ENCODE measurements around the gene ODF2L.
"Not testable (repeated sequence)": the region's sequence is repeated elsewhere in the genome, so short reads cannot be mapped to it uniquely, and the experiment has no call there.

The ODF2L gene

DNA sequence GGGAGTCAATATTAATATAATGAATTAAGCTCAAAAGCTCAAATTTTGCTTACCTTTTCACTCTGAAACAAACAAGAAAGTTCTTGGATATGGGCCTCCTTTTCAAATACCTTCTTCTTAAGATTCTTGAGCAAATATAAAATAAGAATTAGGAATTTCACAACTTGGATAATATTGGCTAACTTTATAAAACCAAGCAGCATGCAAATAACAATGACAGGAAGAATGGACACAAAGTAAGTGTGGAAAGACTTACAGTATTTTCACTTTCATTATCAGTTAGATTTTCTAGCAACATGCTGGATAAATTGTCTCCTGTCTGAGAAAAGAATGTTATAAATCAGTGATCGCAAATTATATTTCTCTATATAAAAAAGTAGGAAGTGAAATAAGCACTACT is 13.2 kb downstream of the ODF2L start:
- no peak for DNase-seq

DNA sequence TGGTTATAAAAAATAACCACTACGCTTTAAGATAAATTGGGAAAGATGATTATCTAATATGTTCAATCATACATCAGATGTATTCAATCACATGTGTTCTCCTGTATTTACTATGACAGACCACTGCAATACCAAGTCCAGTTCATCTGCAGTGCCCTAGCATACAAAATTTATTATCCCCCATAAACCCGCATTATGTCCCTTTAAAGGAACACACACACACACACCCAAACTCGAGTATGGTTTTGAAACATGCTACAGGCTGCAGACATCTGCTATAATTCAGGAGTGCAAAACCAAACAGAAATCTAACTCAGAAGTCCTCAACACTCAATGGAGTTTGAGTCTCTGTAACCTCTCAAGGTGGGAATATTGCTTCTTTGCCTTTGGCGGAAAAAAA is 14.9 kb downstream of the ODF2L start:
- no peak for DNase-seq

DNA sequence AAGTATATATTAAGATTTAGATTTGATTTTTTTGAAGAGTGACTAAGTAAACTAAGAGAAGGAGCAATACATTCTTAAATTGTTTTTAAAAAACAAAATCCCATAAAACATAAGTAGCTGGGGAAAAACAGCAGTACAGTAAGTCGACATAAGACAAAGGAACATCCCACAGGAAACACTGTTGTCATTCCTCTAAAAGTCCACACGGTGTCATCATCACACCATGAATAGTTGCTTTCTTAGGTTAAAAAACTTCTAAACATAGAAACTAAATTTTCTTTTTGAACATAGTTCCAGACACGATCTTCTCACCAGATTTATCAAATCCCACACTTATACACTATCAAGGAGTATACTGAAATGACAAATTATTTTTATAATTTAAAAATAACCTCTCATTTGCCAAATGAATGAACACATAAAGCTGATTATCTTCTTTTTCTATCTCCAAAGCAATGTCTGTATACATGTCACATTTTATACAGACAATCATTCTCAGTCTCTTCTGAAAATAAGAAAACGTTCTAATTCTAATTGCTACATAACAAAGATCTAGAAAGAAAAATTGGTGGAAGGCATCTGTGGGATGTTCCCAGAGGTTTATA is 15.8 kb downstream of the ODF2L start:
- DNase-seq: peak; percentile 30

DNA sequence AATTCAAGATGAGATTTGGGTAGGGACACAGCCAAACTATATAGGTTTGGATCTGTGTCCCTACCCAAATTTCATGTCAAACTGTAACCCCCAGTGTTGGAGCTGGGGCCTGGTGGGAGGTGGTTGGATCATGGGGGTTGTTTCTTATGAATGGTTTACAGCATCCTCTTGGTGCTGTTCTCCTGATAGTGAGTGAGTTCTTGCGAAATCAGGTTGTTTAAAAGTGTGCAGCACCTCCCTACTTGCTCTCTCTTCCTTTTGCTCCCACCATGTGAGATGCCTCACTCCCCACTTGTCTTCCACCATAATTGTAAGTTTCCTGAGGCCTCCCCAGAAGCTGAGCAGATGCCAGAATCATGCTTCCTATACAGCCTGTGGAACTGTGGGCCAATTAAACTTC is 17.3 kb downstream of the ODF2L start:
- no peak for DNase-seq

DNA sequence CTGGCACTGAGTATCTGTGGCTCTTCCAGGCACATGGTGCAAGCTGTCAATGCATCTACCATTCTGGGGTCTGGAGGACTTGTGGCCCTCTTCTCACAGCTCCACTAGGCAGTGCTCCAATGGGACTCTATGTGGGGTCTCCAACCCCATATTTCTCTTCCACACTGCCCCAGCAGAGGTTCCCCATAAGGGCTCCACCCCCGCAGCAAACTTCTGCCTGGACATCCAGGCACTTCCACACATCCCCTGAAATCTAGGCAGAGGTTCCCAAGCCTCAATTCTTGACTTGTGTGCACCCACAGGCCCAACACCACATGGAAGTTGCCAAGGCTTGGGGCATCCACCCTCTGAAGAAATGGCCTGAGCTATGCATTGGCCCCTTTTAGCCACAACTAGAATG is 18.8 kb downstream of the ODF2L start:
- DNase-seq: no peak

DNA sequence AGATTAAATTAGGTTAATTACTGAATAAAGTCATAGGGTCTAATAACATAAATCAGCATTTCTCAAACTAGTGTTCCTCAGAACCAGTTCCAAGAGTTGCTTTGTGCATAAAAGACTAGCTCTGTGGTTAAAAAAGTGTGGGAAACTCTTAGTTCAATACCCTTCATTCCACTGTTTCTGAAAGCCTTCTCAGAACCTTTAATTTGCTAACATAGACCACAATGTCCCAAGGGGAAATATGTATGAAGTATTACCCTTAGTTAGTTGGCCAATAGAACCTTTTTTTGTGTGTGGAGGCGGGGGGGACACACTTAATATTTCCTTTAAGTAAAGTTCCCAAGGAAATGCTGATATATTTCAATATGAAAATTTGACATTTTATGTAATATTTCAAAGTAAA is 20.4 kb downstream of the ODF2L start:
- DNase-seq: no peak

DNA sequence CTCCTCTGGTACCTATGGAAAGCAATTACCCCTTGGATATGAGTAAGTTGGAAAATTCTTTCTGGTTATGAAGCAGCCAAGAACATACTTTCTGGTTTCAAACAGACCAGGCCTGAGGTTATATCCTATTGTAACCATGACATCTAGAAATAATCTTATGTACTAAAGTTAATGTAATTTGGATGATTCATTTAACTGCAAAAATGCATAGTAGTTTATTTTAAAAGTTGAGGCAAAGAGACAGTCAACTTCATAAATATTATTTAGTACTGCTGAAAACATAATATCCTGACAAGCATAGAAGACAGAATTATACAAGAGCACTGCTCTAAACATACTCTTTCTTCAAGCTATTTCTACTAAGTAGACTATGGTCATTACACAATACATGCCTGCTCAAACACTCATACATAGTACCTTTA is 25.5 kb downstream of the ODF2L start:
- no peak for DNase-seq

DNA sequence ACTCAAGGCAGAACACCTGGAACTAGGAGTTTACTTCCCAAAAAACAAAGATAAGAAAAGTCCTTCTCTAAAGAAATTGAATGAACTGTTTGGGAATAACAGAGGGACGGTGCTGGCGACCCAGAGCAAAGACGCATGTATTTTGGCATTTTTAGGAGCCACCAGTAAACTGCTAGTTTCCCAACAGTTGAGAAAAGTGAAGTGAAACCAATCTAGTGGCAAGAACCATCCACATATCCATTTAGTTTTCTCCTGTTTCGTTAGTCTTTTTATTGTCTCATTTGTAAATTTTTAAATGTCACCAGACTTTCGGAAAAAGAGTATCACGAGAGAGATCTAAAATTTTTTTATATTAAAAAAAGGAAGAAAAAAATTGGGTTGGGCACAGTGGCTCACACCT is 30.2 kb downstream of the ODF2L start:
- DNase-seq: no peak

DNA sequence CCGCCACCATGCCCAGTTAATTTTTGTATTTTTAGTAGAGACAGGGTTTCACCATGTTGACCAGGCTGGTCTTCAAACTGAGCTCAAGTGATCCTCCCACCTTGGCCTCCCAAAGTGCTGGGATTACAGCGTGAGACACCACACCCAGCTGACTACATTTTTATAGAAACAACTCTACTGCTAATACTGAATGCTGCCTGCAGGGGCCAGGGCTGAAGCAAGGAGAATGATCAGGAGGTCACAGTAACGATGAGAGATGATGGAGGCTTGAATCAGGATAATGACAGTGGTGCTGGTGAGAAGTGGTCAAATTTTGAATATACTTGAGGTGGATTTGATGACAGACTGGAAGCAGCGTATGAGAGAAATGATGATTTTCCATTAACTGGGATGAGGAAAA is 33.3 kb downstream of the ODF2L start:
- DNase-seq: no peak

DNA sequence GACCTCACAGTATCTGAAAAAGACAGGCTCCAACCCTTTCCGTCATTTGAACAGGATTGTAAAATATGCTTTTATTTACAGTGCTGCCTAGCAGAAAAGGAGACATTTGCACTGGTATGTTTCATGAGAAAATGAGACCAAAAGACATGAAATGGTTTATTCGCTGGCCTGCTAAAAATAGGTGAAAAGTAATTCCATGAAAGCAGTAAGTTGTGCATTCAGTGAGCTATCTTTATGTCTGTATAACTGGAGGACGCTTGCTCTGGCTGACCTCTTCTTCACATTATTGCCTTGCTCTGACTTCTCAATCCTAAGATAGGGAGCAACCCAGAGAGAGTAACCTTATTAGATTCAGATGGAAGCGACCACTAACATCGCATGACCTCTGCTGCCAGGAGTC is 38.3 kb downstream of the ODF2L start:
- DNase-seq: no peak

DNA sequence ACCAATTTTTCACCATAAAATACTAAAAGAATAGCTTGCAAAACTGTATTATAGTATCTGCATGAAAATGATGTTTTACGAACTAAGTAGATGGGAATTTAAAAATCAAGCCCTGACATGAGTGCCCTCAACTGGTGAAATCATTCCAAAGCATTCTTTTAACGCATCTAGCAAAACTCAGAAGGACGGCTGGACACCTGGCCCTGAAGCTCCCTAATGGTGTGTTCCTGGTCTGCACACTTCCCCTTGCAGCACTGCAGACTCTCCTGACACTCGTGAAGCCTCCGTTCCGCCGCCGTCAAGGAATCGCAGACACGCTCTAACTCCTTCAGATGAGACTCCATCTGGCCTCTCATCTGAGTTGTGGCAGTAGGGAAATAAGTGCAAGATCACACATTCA is 39.9 kb downstream of the ODF2L start:
- DNase-seq: no peak

DNA sequence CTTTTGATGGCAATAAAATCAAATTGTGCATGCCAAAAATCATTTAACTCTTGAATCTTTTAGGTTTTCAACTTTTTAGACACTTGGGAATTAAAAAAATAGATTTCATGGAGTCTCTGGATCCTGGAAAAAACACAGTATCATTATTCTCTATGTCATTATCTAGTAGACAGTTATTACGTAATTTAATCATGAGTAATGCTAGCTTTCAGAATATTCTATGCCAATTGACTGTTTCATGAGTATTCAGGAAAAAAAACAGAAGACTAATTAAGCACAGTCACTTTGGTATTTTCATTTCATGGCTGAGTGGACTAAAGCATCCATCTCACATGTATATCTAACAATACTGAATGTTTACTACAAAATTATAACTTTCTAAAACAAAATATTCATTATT is 44.0 kb downstream of the ODF2L start:
- no peak for DNase-seq

DNA sequence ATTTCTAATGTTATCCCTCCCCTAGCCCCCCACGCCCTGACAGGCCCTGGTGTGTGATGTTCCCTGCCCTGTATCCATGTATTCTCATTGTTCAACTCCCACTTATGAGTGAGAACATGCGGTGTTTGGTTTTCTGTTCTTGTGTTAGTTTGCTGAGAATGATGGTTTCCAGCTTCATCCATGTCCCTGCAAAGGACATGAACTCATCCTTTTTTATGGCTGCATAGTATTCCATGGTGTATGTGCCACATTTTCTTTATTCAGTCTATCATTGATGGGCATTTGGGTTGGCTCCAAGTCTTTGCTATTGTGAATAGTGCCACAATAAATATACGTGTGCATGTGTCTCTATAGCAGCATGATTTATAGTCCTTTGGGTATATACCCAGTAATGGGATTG is 45.9 kb downstream of the ODF2L start:
- DNase-seq: not testable (repeated sequence)

DNA sequence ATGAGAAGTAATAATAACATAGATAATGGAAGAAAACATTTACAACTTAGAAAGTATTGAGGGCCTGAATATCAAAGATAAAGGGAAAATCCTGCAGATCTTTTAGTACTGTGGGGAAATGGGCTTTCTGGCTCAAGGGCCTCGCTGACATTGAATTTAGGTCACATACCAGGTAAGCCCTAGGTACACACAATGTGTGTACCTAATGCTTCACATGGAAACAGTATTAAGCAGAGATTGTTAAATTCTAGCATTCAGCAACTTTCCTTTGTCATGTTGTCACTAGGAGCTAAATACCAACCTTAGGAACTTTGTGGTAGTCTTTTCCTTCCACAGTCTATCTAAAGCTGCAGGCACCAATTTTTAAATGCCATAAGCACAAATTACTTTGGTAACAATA is 49.7 kb downstream of the ODF2L start:
- no peak for DNase-seq

DNA sequence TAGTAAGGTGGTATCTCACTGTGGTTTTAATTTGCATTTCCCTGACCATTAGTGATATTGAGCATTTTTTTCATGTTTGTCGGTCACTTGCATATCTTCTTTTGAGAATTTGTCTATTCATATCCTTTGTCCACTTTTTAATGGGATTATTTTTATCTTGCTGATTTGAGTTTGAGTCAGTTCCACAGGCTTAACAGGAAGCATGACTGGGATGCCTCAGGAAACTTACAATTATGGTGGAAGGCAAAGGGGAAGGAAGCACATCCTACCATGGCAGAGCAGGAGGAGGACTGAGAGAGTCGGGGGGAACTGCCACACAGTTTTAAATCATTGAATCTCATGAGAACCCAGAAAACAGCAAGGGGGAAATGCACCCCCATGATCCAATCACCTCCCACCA is 51.1 kb downstream of the ODF2L start:
- DNase-seq: no peak

DNA sequence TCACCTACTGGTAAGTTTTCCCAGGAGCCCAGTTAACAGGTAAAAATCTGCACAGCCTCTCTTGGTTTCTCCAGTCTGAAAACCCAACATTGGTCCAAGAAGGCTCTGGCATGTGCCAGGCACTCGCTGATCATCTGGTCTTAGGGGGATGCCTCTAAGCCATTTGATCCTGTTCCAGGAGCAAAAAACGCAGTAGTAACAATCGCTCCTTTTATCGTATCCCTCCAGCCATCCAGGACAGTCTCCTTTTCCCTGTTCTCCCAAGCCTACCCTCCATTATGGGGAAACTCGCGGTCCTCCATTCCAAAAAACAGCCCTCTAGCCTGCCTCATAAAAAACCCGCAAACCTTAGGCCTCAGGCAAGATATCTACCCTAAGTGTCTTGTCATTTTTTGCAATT is 56.2 kb downstream of the ODF2L start:
- DNase-seq: no peak

DNA sequence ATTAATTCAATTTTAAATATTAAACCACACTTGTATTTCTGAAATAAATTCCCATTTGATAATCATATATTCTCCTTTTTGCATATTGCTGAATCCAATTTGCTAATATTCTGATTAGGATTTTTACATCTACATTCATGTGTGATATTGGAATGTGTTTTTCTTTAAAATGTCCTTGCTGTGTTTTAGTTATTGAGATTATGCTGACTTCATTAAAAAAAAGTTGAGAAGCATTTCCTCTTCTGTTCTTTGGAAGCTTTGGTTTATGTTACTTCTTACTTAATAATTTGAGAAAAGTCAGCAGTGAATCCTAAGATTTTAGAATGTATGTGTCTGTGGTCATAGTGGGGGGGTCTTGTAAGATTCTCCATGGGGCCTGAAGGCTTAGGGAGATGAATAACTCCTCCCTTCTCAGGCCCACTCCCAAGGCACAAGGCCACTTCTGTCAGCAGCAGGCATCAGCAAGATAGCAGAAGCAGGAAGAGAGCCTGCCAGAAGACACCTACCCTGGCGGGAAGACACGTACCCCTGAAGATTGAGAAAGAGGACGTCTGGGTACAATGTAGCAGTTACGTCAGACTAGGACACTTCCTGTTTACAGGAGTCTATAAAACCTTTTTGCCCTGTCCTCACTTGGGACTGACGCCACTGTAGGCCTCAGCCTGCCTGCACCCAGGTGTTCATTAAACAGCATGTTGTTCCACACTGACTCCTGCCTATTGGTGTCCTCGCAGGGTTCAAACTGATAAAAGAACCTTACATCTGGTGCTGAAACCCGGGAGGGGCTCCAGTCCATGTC is 56.9 kb downstream of the ODF2L start:
- DNase-seq: peak; percentile 11

DNA sequence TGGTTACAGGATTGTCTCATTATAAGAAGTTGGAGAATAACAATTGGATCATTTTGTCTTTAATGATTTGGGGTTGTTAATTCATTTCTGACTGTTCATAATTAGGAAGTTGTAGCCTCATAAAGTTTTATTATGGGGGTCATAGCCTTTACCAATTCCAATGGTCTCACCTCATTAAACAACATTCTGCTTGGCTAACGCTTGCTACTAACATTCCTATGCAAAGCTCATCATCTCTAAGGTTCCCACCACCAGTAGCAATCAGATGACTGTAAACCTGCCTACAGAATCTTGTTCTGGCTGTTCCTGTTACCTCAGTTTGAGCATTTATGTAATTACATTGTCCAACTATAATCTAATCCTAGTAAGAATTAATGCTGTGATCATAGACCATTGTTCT is 60.2 kb downstream of the ODF2L start:
- no peak for DNase-seq

DNA sequence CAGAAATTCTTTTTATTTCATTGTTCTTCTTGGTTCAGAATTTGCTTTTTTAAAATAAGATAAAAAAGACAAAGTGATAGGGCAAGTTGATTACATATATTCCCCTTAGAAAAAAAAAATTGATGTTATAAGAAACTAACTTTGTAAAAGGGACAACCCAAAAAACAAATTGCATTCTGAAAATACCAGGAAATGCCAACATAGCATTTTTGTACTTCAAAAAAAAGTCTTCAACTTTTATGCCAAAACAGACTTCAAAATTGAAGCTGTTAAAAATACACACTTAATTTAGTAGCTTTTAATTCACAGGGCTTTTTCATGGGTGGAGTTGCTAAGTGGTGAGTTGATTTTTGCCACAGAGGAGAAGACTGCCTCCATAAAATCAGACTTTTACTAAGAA is 70.9 kb downstream of the ODF2L start:
- no peak for DNase-seq

DNA sequence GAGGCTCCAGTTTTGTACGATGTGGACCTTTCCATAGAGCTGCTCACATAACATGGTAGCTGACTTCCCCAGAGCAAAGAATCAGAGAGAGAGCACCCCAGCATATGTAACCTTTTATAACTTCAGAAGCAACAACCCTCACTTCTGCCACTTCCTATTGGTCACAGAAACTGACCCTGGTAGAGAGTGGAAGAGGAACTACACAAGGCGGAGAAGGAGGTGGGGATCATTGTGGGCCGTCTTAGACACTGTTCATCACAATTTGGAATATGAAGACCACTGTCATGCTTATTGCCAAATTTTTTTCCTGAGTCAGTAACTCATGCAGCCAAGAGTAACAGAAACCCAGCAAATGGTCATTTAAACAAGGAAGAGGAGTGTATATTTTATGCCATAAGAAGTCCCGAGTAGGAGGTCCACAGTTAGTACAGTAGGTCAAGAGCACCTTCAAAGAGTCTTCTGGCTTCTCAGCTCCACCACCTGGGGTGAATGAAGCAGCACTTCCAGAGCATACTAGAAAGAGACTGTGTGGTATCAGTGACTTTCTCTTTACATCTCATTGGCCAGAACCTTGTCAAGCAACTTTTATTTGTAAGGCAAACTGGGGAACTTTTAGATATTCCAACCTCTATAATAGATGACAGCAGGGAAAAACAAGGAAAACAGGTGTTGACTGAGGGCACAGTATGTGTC is 71.8 kb downstream of the ODF2L start:
- DNase-seq: no peak

DNA sequence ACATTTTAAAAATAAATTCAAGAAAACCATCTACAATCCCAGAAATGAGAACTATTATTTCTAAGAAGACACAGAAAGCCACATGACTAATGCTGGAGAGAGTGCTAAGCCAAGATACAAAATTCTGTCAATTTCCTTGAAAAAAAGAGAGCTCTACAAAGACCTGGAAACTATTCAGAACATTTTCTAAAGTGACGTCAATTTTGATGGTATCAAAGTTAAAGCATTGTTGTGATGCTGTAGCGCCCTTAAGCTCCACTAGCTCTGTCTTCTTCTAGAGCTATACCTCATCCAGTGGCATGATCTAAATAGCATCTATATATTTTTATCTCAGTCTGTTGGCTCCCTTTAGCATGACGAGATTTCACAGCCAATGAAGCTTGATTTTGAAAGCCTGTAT is 73.9 kb downstream of the ODF2L start:
- DNase-seq: no peak

DNA sequence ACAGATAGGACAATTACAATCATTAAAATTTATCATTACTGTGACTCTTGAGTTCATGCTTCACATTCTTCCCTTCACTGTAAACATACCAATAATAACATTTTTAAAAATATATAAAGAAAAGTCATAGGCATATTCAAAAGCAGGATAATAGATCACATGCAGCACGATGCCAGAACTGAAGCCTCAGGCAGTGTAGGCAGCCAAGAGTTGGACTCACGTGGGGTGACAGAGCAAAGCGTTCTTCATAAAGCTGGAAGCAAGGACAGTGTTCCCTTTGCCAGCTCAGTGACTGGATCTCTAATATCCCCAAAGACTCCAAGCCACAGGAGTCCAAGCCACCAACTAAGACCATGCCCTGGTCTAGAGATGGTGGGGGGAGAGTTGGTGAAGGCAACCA is 77.7 kb downstream of the ODF2L start:
- DNase-seq: no peak

DNA sequence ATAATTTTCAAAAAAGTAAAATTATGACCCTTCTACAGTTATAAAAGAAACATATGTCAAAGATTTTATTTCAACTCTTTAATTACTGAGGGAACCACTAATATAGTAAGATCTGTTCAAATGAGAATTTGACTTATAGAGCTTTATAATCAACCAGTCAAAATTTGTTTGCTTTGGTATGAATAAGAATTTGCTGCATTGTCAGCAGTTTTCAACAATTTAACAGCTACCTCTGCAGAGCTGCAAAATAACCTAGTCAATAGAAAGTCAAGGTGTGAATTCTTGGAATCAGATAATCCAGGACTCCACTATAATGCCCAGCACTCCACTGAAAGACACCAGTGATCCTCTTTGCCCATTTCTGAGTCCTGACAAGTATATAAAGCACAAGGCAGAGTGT is 78.2 kb downstream of the ODF2L start:
- no peak for DNase-seq

DNA sequence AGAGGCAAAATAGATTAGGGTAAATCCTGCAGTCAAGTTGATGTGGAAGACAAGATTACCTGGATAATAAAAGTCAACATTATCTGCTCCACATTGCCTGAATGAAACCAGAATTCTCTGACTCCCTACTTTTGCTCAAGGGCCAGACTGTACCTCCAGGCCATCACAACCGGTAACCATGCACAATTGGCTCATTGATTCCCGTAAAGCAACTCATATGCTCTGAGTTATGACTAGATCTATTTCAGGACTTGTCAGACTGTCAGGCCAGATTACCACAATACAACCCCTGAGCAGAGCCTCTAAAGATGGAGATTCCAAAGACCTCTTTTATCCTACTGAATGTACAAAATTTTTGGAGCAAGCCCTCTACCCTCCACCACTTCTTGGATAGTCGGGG is 90.4 kb downstream of the ODF2L start:
- DNase-seq: no peak
